ENCODE data around the gene FGF12. TPM values are rescaled to one million over a fixed set of nuclear protein-coding genes. Genes with fewer than 3 reads are reported as not detected.

Gene FGF12
- total and polyA plus RNA-seq, 2 experiments from 2014 or later: not detected

DNA sequence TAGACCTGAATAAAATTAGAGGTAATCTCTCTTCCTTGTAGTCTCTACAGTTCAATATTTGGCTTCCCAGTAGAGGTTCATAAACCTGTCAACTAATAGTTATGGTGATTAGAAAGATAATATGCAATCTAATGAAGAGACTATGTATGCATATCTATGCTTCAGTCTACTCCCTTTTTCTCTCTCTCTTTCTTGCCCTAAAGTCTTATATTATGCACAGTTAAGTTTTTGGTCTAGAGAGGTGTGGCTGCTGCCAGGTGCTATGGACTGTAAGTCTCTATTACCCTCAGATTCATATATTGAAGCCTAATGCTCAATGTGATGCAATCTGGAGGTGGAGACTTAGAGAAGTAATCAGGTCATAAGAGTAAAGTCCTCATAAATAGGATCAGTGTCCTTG is 413.7 kb downstream of the FGF12 start:
- no peaks in the 10 kb centered on the region for H3K79me2 ChIP-seq (ENCODE audit: insufficient read depth)
- no peaks in the 10 kb centered on the region for H4K20me1 ChIP-seq (ENCODE audit: insufficient read depth)
- no peak for TF ChIP-seq EZH2phosphoT487 (IDR thresholded peaks at IDR 0.05; ENCODE audit: insufficient read depth, low read depth)
- no peak for TF ChIP-seq EZH2 (IDR thresholded peaks at IDR 0.05; ENCODE audit: insufficient read depth, poor library complexity, severe bottlenecking)
- no peaks in the 10 kb centered on the region for H3K36me3 ChIP-seq (ENCODE audit: low read depth)
- DNase-seq: no peak
- in situ Hi-C loops (cut with MboI): no loop called here
- H2AFZ ChIP-seq: no peak overlapping the region
- no peaks in the 10 kb centered on the region for H3F3A ChIP-seq (ENCODE audit: insufficient read depth)
- no peaks in the 10 kb centered on the region for H3K4me1 ChIP-seq (ENCODE audit: insufficient read depth)
- H3K27ac ChIP-seq: no peak overlapping the region
- H3K9me2 ChIP-seq (ENCODE audit: insufficient read depth): no peaks in the 10 kb centered on the region
- no peaks in the 10 kb centered on the region for H3K27me3 ChIP-seq (replicated peaks; ENCODE audit: insufficient read depth)
- no peak overlapping the region for H3K4me3 ChIP-seq
- no peak overlapping the region for H3K9ac ChIP-seq
- no peak overlapping the region for H3K4me2 ChIP-seq (ENCODE audit: unreplicated experiment)
- H3K9me3 ChIP-seq (ENCODE audit: low read depth): no peaks in the 10 kb centered on the region

DNA sequence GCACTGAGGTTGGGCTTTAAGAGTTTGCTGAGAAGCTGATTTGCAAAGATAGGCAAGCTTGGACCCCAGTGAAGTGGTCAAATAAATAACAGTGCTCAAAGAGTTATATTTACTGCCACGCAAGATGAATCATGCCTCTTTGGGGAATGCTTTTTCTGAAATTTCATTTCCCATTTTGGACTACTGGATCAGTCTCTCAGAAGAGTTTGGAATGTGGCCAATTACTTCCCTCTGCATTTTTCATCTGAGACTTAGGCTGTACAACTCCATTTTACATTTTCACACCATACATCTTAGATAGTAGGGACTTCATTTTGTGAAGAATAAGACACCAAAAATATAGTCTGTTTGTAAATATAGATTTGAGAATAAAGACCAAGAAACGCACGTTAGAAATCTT is 419.7 kb downstream of the FGF12 start:
- Histone ChIP-seq H3K4me1 (ENCODE audit: insufficient read depth) (no peaks in the 10 kb centered on the region), H4K20me1 (ENCODE audit: insufficient read depth) (no peaks in the 10 kb centered on the region), H3K9me2 (ENCODE audit: insufficient read depth) (no peaks in the 10 kb centered on the region), H3K27ac (no peak overlapping the region), H3K4me2 (ENCODE audit: unreplicated experiment) (no peak overlapping the region), H3F3A (ENCODE audit: insufficient read depth) (no peaks in the 10 kb centered on the region), H3K36me3 (ENCODE audit: low read depth) (no peaks in the 10 kb centered on the region), H3K9me3 (ENCODE audit: low read depth) (no peaks in the 10 kb centered on the region), H3K9ac (no peak overlapping the region), H3K4me3 (no peak overlapping the region), H3K79me2 (ENCODE audit: insufficient read depth) (no peaks in the 10 kb centered on the region), H2AFZ (no peak overlapping the region), H3K27me3 (replicated peaks; ENCODE audit: insufficient read depth) (no peaks in the 10 kb centered on the region)
- in situ Hi-C loops (cut with MboI): no loop called here
- no peak for DNase-seq
- no peak for TF ChIP-seq EZH2 (IDR thresholded peaks at IDR 0.05; ENCODE audit: insufficient read depth, poor library complexity, severe bottlenecking)
- TF ChIP-seq EZH2phosphoT487 (IDR thresholded peaks at IDR 0.05; ENCODE audit: insufficient read depth, low read depth): no peak
- WGBS, 2 experiments (ENCODE audit: low coverage in 1 of 2, low lambda C conversion rate in 2 of 2, missing lambda C conversion rate in 2 of 2): 49 to 57% methylated on average over 3 of the region's 3 CpGs

DNA sequence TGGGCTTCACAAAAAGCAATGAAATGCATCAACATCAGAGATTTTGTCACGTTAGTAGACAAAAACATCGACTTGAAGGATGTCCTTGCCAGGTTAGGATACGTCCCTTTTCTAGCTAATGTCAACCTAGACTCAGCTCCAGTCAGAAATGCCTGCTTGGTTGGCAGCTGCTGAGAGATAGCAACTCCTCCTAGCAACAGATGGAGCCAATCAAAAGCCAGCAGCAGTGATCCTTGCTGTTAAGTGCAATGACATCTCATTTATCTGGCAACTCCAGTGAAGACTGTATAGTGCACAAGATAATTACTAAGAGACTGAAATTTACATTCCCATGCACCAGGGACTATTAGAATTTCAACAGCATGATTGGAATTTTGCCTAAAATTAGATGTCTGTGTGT is 424.1 kb downstream of the FGF12 start:
- H3K9me3 ChIP-seq (ENCODE audit: low read depth): no peaks in the 10 kb centered on the region
- WGBS, 2 experiments (ENCODE audit: low coverage in 1 of 2, low lambda C conversion rate in 2 of 2, missing lambda C conversion rate in 2 of 2): 3 to 4% methylated on average over 3 of the region's 3 CpGs
- no peaks in the 10 kb centered on the region for H3K79me2 ChIP-seq (ENCODE audit: insufficient read depth)
- H3K9me2 ChIP-seq (ENCODE audit: insufficient read depth): no peaks in the 10 kb centered on the region
- no peak overlapping the region for H3K4me2 ChIP-seq (ENCODE audit: unreplicated experiment)
- TF ChIP-seq EZH2 (IDR thresholded peaks at IDR 0.05; ENCODE audit: insufficient read depth, poor library complexity, severe bottlenecking): no peak
- no peak for TF ChIP-seq EZH2phosphoT487 (IDR thresholded peaks at IDR 0.05; ENCODE audit: insufficient read depth, low read depth)
- no peak overlapping the region for H3K9ac ChIP-seq
- no peak overlapping the region for H3K4me3 ChIP-seq
- no peaks in the 10 kb centered on the region for H4K20me1 ChIP-seq (ENCODE audit: insufficient read depth)
- no peaks in the 10 kb centered on the region for H3K36me3 ChIP-seq (ENCODE audit: low read depth)
- H3F3A ChIP-seq (ENCODE audit: insufficient read depth): no peaks in the 10 kb centered on the region
- in situ Hi-C loops (cut with MboI): no loop called here
- no peak for DNase-seq
- no peaks in the 10 kb centered on the region for H3K27me3 ChIP-seq (replicated peaks; ENCODE audit: insufficient read depth)
- H3K27ac ChIP-seq: no peak overlapping the region
- no peak overlapping the region for H2AFZ ChIP-seq
- no peaks in the 10 kb centered on the region for H3K4me1 ChIP-seq (ENCODE audit: insufficient read depth)

DNA sequence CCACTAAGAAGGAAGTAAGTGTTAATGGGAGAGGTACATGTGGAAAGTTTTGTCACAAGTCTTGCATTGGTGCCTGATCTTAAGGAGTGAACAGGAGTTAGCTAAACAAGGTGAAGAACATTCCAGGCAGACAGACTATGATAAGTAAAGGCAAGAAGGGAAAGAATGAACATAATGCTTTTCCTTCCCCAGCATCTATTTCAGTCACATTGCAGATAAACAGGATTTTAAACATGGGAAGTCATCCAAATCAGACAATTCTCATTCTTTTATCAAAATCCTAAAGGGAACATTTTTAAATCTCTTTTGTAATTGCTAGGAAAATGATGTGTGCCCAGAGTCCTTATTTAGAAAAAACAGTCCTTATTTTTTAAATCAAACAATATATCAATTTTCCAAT is 424.6 kb downstream of the FGF12 start:
- TF ChIP-seq EZH2 (IDR thresholded peaks at IDR 0.05; ENCODE audit: insufficient read depth, poor library complexity, severe bottlenecking): no peak
- no peak for TF ChIP-seq EZH2phosphoT487 (IDR thresholded peaks at IDR 0.05; ENCODE audit: insufficient read depth, low read depth)
- H3K9me2 ChIP-seq (ENCODE audit: insufficient read depth): no peaks in the 10 kb centered on the region
- H3K9me3 ChIP-seq (ENCODE audit: low read depth): no peaks in the 10 kb centered on the region
- H3K27ac ChIP-seq: no peak overlapping the region
- H3K27me3 ChIP-seq (replicated peaks; ENCODE audit: insufficient read depth): no peaks in the 10 kb centered on the region
- in situ Hi-C loops (cut with MboI): no loop called here
- no peak overlapping the region for H3K4me2 ChIP-seq (ENCODE audit: unreplicated experiment)
- no peaks in the 10 kb centered on the region for H3K4me1 ChIP-seq (ENCODE audit: insufficient read depth)
- H3K79me2 ChIP-seq (ENCODE audit: insufficient read depth): no peaks in the 10 kb centered on the region
- H3K36me3 ChIP-seq (ENCODE audit: low read depth): no peaks in the 10 kb centered on the region
- H4K20me1 ChIP-seq (ENCODE audit: insufficient read depth): no peaks in the 10 kb centered on the region
- no peak overlapping the region for H3K4me3 ChIP-seq
- DNase-seq: no peak
- no peaks in the 10 kb centered on the region for H3F3A ChIP-seq (ENCODE audit: insufficient read depth)
- H2AFZ ChIP-seq: no peak overlapping the region
- no peak overlapping the region for H3K9ac ChIP-seq

DNA sequence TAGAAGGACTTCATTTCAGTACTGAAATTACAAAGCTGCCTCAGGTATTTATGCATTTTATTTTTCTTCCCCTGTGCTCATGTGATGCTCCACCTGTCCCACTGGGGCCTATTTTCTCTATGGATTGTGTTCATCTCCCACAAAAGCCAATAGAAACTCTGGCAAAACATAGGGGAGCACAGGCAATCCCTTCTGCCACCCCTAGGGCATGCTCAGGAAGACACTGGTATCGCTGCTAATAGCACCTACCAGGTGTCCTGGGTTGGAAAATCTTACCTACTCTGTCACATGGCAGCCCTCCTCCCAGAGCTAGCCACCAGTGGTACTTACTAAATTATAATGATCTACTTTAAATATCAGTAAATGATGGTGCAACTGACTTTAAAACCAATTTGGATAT is 427.4 kb downstream of the FGF12 start:
- Histone ChIP-seq H3K27me3 (replicated peaks; ENCODE audit: insufficient read depth) (no peaks in the 10 kb centered on the region), H3K4me3 (no peak overlapping the region), H3K36me3 (ENCODE audit: low read depth) (no peaks in the 10 kb centered on the region), H3K9me3 (ENCODE audit: low read depth) (no peaks in the 10 kb centered on the region), H2AFZ (no peak overlapping the region), H3F3A (ENCODE audit: insufficient read depth) (no peaks in the 10 kb centered on the region), H3K27ac (no peak overlapping the region), H3K4me2 (ENCODE audit: unreplicated experiment) (no peak overlapping the region), H3K9me2 (ENCODE audit: insufficient read depth) (no peaks in the 10 kb centered on the region), H3K9ac (no peak overlapping the region), H3K4me1 (ENCODE audit: insufficient read depth) (no peaks in the 10 kb centered on the region), H3K79me2 (ENCODE audit: insufficient read depth) (no peaks in the 10 kb centered on the region), H4K20me1 (ENCODE audit: insufficient read depth) (no peaks in the 10 kb centered on the region)
- no peak for DNase-seq
- in situ Hi-C loops (cut with MboI): no loop called here
- TF ChIP-seq EZH2phosphoT487 (IDR thresholded peaks at IDR 0.05; ENCODE audit: insufficient read depth, low read depth) (no peak), EZH2 (IDR thresholded peaks at IDR 0.05; ENCODE audit: insufficient read depth, poor library complexity, severe bottlenecking) (no peak)
- WGBS, 2 experiments (ENCODE audit: low coverage in 1 of 2, low lambda C conversion rate in 2 of 2, missing lambda C conversion rate in 2 of 2): 42 to 46% methylated on average over 1 of the region's 1 CpG
